HCT116 (cell line): Measurements from ENCODE around the gene STAC. TPM values are rescaled to one million over a fixed set of nuclear protein-coding genes. Genes with fewer than 3 reads are reported as not detected.

Experiments used
- ATAC-seq: fragments of 200-7000 bp; cut with Tn5 transposase; 2 replicates; pipeline ENCODE4 v1.9.1; 2020; ENCODE audit warnings: mild to moderate bottlenecking, moderate library complexity
- BruUV-seq: library from RNA; stranded (reverse); fragments of 400-500 nt; replicated peaks from 2 replicates; lab custom pipeline; 2021; lab: Mats Ljungman, UMichigan
- CTCF ChIA-PET: fragments of 300-600 bp; sonication (Branson Sonifier 250); formaldehyde crosslinking; loops from one replicate; lab custom pipeline; 2021; ENCODE audit warnings: antibody characterized with exemption; lab: Charles Lee
- POLR2A ChIA-PET: fragments of 300-600, 350-600 bp; sonication (Branson Sonifier 250); formaldehyde crosslinking; loops from one replicate; lab custom pipeline; 2021; ENCODE audit warnings: antibody characterized with exemption; lab: Charles Lee
- RAD21 ChIA-PET, 2 experiments: fragments of 300-600 bp; sonication (Branson Sonifier 250); formaldehyde crosslinking; loops; one replicate each; lab custom pipeline; 2023; ENCODE audit warnings: low total read pairs in 2 of 2; ENCODE audit not compliant: uncharacterized antibody in 2 of 2, unreplicated experiment in 2 of 2, low non-redundant PET in 1 of 2; lab: Charles Lee
- DNase-seq: peaks from one replicate; pipeline ENCODE4 v3.0.0-alpha.2; 2010; ENCODE audit warnings: low read depth, low spot score
- H2AFZ ChIP-seq: fragments of 200-600 bp; shearing (Covaris generic), sonication (generic); 2 replicates; pipeline ENCODE4 v1.6.1; 2017; ENCODE audit warnings: low read depth, mixed run types, mixed read lengths, antibody characterized with exemption, low read length; ENCODE audit not compliant: poor library complexity, severe bottlenecking
- H3K27ac ChIP-seq: 2 replicates; pipeline ENCODE4 v1.5.1; 2012; ENCODE audit warnings: low read depth, low read length
- H3K27me3 ChIP-seq: fragments of 200-600 bp; sonication (generic); 2 replicates; pipeline ENCODE4 v1.6.1; 2016; ENCODE audit warnings: mixed run types, low read length, mixed read lengths; ENCODE audit not compliant: insufficient read depth
- H3K36me3 ChIP-seq, 2 experiments: fragments of 200-500 bp in 1 of 2; fragments of 200-600 bp in 1 of 2; sonication (Bioruptor generic) in 1 of 2; sonication (generic) in 1 of 2; 2 replicates each; pipeline versions ENCODE4 v1.5.1 to v1.6.1; 2014 to 2016; ENCODE audit warnings: low read length in 2 of 2, inconsistent platforms in 1 of 2, mixed read lengths in 1 of 2, mixed run types in 1 of 2; ENCODE audit not compliant: insufficient read depth in 2 of 2, control insufficient read depth in 1 of 2
- H3K4me1 ChIP-seq, 2 experiments: fragments of 200-600 bp in 1 of 2; sonication (generic) in 1 of 2; 2 replicates each; pipeline versions ENCODE4 v1.5.1 to v1.6.1; 2012 to 2017; ENCODE audit warnings: low read length in 2 of 2, inconsistent platforms in 1 of 2, mild to moderate bottlenecking in 1 of 2, mixed read lengths in 1 of 2, mixed run types in 1 of 2, moderate library complexity in 1 of 2; ENCODE audit not compliant: insufficient read depth in 2 of 2, control insufficient read depth in 1 of 2
- H3K4me2 ChIP-seq: fragments of 200-600 bp; sonication (generic); 2 replicates; pipeline ENCODE4 v1.6.1; 2017; ENCODE audit warnings: mixed run types, low read length, mixed read lengths
- H3K4me3 ChIP-seq, 2 experiments: fragments of 200-600 bp in 1 of 2; sonication (generic) in 1 of 2; replicated peaks in 1 of 2; 2 replicates each; pipeline ENCODE4 v1.5.1; 2011 to 2016; ENCODE audit warnings: low read length in 2 of 2, control low read depth in 1 of 2, low read depth in 1 of 2, mild to moderate bottlenecking in 1 of 2, mixed read lengths in 1 of 2, mixed run types in 1 of 2
- H3K79me2 ChIP-seq: fragments of 200-600 bp; sonication (generic); 2 replicates; pipeline ENCODE4 v1.6.1; 2017; ENCODE audit warnings: mild to moderate bottlenecking, mixed run types, low read length, moderate library complexity, mixed read lengths; ENCODE audit not compliant: insufficient read depth
- H3K9ac ChIP-seq: fragments of 200-600 bp; sonication (generic); 2 replicates; pipeline ENCODE4 v1.6.1; 2016; ENCODE audit warnings: low read length, mixed read lengths
- H3K9me2 ChIP-seq: fragments of 200-600 bp; sonication (generic), shearing (Covaris generic); 2 replicates; pipeline ENCODE4 v1.6.1; 2017; ENCODE audit warnings: mixed run types, mild to moderate bottlenecking, moderate library complexity; ENCODE audit not compliant: insufficient read depth
- H3K9me3 ChIP-seq, 2 experiments: fragments of 200-500 bp in 1 of 2; fragments of 200-600 bp in 1 of 2; sonication (Bioruptor generic) in 1 of 2; sonication (generic) in 1 of 2; 2 replicates each; pipeline ENCODE4 v1.6.1; 2014 to 2017; ENCODE audit warnings: low read length in 2 of 2, mixed read lengths in 2 of 2, inconsistent platforms in 1 of 2, low read depth in 1 of 2, mild to moderate bottlenecking in 1 of 2, mixed run types in 1 of 2, moderate library complexity in 1 of 2; ENCODE audit not compliant: control insufficient read depth in 1 of 2, insufficient read depth in 1 of 2
- H4K20me1 ChIP-seq: fragments of 200-600 bp; sonication (generic), shearing (Covaris generic); 2 replicates; pipeline ENCODE4 v1.6.1; 2017; ENCODE audit warnings: mixed run types, mild to moderate bottlenecking, moderate library complexity; ENCODE audit not compliant: insufficient read depth
- CTCF ChIP-seq, 3 experiments: fragments of 200-600 bp in 1 of 3; sonication (generic) in 1 of 3; IDR thresholded peaks in 2 of 3; conservative IDR thresholded peaks in 1 of 3; 2 replicates each; pipeline ENCODE4 v1.5.1; 2012 to 2017; ENCODE audit warnings: low read depth in 2 of 3, low read length in 2 of 3, antibody characterized with exemption in 1 of 3, borderline replicate concordance in 1 of 3, control low read depth in 1 of 3, mild to moderate bottlenecking in 1 of 3, mixed read lengths in 1 of 3, mixed run types in 1 of 3, moderate library complexity in 1 of 3; ENCODE audit not compliant: insufficient read depth in 1 of 3
- ELF1 ChIP-seq: IDR thresholded peaks from 2 replicates; pipeline ENCODE4 v1.6.1; 2012; ENCODE audit warnings: low read depth, borderline replicate concordance
- EZH2 ChIP-seq: fragments of 200-600 bp; sonication (generic); IDR thresholded peaks from 2 replicates; pipeline ENCODE4 v1.6.1; 2017; ENCODE audit warnings: antibody characterized with exemption, mixed run types
- MAX ChIP-seq: IDR thresholded peaks from 2 replicates; pipeline ENCODE4 v1.6.1; 2012
- RAD21 ChIP-seq: IDR thresholded peaks from 2 replicates; pipeline ENCODE4 v1.6.1; 2012; ENCODE audit warnings: low read depth, mild to moderate bottlenecking
- SP1 ChIP-seq: IDR thresholded peaks from 2 replicates; pipeline ENCODE4 v1.6.1; 2012; ENCODE audit warnings: low read depth
- SRF ChIP-seq: IDR thresholded peaks from 2 replicates; pipeline ENCODE4 v1.6.1; 2012; ENCODE audit warnings: low read depth
- ZFX ChIP-seq: fragments of 450-650 bp; IDR thresholded peaks from 2 replicates; pipeline ENCODE4 v1.6.1; 2017
- intact Hi-C: fragments of 100-400 bp; cut with micrococcal nuclease; formaldehyde crosslinking; loops from 2 replicates; pipeline ENCODE4 v1.10.0; 2022
- total RNA-seq: library from RNA; stranded (reverse); gene quantifications from one replicate; pipeline ENCODE4 v1.2.1, GENCODE V29; 2021; ENCODE audit not compliant: unreplicated experiment
- TF ChIP-seq, protein P1 (sequence below): IDR thresholded peaks from 2 replicates; pipeline ENCODE4 v1.6.1; 2012
- TF ChIP-seq, protein P2 (sequence below): IDR thresholded peaks from 2 replicates; pipeline ENCODE4 v1.6.1; 2011; ENCODE audit warnings: mild to moderate bottlenecking, low read length, moderate library complexity; ENCODE audit not compliant: insufficient replicate concordance; ENCODE audit errors: extremely low read depth

The STAC gene
- total RNA-seq, 1 experiment from 2014 or later = not detected

DNA sequence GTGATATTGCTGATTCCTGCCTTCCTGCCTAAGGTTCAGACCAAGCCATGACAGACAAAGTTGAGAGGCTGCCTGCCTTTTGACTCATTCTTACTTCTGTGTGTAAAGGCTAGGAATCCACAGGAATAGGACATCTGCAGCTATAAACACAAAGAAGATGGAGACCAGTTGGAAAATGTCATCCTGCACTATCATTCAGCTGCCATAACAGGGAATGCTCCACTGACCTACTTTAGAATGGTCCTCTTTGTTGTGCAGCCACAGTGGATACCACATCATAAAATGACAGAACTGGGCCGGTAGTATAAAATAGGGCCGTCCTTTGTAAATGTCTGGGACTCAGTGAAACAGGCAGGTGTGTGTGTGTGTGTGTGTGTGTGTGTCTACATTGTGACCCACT, 75.1 kb downstream of the STAC start:
- TF ChIP-seq CTCF (IDR thresholded peaks at IDR 0.05 in 2 of 3, conservative IDR thresholded peaks at IDR 0.05 in 1 of 3; ENCODE audit: borderline replicate concordance in 1 of 3, insufficient read depth in 1 of 3, low read depth in 2 of 3, low read length in 2 of 3) = no peak
- TF ChIP-seq SP1 = no peak
- no peak for TF ChIP-seq RAD21
- TF ChIP-seq, protein P1, sequence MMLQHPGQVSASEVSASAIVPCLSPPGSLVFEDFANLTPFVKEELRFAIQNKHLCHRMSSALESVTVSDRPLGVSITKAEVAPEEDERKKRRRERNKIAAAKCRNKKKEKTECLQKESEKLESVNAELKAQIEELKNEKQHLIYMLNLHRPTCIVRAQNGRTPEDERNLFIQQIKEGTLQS = no peak
- no peak for TF ChIP-seq EZH2
- TF ChIP-seq, protein P2, sequence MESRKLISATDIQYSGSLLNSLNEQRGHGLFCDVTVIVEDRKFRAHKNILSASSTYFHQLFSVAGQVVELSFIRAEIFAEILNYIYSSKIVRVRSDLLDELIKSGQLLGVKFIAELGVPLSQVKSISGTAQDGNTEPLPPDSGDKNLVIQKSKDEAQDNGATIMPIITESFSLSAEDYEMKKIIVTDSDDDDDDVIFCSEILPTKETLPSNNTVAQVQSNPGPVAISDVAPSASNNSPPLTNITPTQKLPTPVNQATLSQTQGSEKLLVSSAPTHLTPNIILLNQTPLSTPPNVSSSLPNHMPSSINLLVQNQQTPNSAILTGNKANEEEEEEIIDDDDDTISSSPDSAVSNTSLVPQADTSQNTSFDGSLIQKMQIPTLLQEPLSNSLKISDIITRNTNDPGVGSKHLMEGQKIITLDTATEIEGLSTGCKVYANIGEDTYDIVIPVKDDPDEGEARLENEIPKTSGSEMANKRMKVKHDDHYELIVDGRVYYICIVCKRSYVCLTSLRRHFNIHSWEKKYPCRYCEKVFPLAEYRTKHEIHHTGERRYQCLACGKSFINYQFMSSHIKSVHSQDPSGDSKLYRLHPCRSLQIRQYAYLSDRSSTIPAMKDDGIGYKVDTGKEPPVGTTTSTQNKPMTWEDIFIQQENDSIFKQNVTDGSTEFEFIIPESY = no peak
- no peak for TF ChIP-seq ELF1
- TF ChIP-seq ZFX = no peak
- TF ChIP-seq SRF = no peak
- TF ChIP-seq MAX = no peak
- Histone ChIP-seq H3K9me2 (no peaks in the 10 kb centered on the region), H3K36me3 (no peaks in the 10 kb centered on the region)

More for the DNA sequence above, 75.1 kb downstream of the STAC start:
- Histone ChIP-seq H3K27me3 (no peaks in the 10 kb centered on the region), H4K20me1 (no peaks in the 10 kb centered on the region), H3K9ac (no peak overlapping the region), H3K4me3 (no peak overlapping the region), H2AFZ (no peak overlapping the region), H3K27ac (no peak overlapping the region), H3K79me2 (no peaks in the 10 kb centered on the region), H3K4me2 (no peak overlapping the region), H3K4me1 (no peaks in the 10 kb centered on the region), H3K9me3 (no peaks in the 10 kb centered on the region)
- RAD21 ChIA-PET = no interaction called here
- no TSS peak for BruUV-seq
- no peak for DNase-seq
- intact Hi-C loops = no loop called here
- no peak for ATAC-seq
- CTCF ChIA-PET = no interaction called here
- POLR2A ChIA-PET = no interaction called here
